ENCODE measurements around the gene NEXMIF.

NEXMIF gene

DNA sequence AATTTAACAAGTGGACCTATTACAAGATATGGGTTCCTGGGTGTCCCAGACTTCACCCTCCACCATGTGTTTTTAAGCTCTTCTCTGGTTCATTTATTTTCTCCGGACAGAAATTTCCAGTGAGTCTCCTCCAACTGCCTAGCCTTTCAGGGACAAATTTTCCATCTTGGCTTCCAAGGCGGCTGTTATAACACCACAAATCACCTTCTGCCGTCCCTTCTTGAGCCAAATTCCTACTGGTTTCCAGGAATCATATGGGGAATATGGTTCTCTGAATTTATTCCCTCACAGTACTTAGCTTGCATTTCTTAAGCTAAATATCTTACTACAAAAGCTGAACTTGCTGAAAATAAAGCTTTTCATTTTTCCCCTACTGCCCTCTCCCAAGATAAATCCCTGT lies 18.8 kb downstream of the NEXMIF start:
- no peak for TF ChIP-seq SIN3A (IDR thresholded peaks at IDR 0.05; ENCODE audit: borderline replicate concordance, insufficient read depth, low read length)
- TF ChIP-seq POLR2AphosphoS5 (IDR thresholded peaks at IDR 0.05; ENCODE audit: low read depth, low read length) = no peak
- TF ChIP-seq, protein P1, sequence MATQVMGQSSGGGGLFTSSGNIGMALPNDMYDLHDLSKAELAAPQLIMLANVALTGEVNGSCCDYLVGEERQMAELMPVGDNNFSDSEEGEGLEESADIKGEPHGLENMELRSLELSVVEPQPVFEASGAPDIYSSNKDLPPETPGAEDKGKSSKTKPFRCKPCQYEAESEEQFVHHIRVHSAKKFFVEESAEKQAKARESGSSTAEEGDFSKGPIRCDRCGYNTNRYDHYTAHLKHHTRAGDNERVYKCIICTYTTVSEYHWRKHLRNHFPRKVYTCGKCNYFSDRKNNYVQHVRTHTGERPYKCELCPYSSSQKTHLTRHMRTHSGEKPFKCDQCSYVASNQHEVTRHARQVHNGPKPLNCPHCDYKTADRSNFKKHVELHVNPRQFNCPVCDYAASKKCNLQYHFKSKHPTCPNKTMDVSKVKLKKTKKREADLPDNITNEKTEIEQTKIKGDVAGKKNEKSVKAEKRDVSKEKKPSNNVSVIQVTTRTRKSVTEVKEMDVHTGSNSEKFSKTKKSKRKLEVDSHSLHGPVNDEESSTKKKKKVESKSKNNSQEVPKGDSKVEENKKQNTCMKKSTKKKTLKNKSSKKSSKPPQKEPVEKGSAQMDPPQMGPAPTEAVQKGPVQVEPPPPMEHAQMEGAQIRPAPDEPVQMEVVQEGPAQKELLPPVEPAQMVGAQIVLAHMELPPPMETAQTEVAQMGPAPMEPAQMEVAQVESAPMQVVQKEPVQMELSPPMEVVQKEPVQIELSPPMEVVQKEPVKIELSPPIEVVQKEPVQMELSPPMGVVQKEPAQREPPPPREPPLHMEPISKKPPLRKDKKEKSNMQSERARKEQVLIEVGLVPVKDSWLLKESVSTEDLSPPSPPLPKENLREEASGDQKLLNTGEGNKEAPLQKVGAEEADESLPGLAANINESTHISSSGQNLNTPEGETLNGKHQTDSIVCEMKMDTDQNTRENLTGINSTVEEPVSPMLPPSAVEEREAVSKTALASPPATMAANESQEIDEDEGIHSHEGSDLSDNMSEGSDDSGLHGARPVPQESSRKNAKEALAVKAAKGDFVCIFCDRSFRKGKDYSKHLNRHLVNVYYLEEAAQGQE (IDR thresholded peaks at IDR 0.05; ENCODE audit: insufficient read depth in 1 of 2, low read depth in 2 of 2, low read length in 2 of 2) = no peak
- TF ChIP-seq TAF1 (IDR thresholded peaks at IDR 0.05; ENCODE audit: borderline replicate concordance, insufficient read depth, low read length) = no peak
- no peak for TF ChIP-seq FOXP2 (optimal IDR thresholded peaks at IDR 0.05; ENCODE audit: borderline replicate concordance, extremely low read depth, extremely low read length, insufficient read depth)

DNA sequence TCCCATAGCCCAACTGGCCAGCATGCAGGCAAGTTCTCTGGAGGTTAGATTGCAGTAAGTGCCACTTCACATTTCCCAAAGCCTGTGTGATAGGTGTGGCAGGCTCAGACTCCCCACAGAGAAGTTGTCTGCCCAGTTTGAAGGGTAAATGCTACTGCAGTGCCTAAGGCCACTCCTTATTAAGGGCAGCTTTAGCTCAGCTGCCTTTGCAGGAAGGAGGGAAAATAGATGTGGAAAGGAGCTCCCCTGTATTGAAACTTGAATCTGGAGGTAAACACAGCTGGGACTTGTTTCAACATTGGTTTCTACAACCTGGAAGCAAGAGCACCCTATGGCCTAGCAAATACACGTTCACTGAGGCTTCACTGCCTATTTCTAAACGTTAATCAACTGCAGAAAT lies 22.4 kb downstream of the NEXMIF start:
- TF ChIP-seq POLR2AphosphoS5 (IDR thresholded peaks at IDR 0.05; ENCODE audit: low read depth, low read length) (no peak), FOXP2 (optimal IDR thresholded peaks at IDR 0.05; ENCODE audit: borderline replicate concordance, extremely low read depth, extremely low read length, insufficient read depth) (no peak), SIN3A (IDR thresholded peaks at IDR 0.05; ENCODE audit: borderline replicate concordance, insufficient read depth, low read length) (no peak), TAF1 (IDR thresholded peaks at IDR 0.05; ENCODE audit: borderline replicate concordance, insufficient read depth, low read length) (no peak)
- TF ChIP-seq, protein P1 (IDR thresholded peaks at IDR 0.05; ENCODE audit: insufficient read depth in 1 of 2, low read depth in 2 of 2, low read length in 2 of 2) = no peak

DNA sequence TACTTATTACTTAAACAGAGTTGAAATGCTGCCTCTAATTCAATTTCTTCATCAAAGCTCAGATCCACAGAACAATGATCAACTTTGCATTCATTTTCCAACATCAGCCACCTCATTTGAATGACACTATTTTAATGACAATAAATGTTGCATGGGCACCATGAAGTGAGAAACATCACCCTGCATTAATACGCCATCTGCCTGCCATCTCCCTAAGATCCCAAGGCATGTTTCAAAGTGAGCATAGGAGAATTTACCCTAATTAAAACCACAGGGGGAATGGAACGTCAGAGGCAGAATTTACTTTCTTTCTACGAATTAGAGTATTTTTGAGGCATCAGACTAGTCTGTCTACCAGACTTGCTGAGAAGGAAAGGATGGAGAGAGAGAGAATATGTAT lies 32.7 kb downstream of the NEXMIF start:
- TF ChIP-seq FOXP2 (optimal IDR thresholded peaks at IDR 0.05; ENCODE audit: borderline replicate concordance, extremely low read depth, extremely low read length, insufficient read depth) (no peak), TAF1 (IDR thresholded peaks at IDR 0.05; ENCODE audit: borderline replicate concordance, insufficient read depth, low read length) (no peak), SIN3A (IDR thresholded peaks at IDR 0.05; ENCODE audit: borderline replicate concordance, insufficient read depth, low read length) (no peak), POLR2AphosphoS5 (IDR thresholded peaks at IDR 0.05; ENCODE audit: low read depth, low read length) (no peak)
- TF ChIP-seq, protein P1 (IDR thresholded peaks at IDR 0.05; ENCODE audit: insufficient read depth in 1 of 2, low read depth in 2 of 2, low read length in 2 of 2) = no peak

DNA sequence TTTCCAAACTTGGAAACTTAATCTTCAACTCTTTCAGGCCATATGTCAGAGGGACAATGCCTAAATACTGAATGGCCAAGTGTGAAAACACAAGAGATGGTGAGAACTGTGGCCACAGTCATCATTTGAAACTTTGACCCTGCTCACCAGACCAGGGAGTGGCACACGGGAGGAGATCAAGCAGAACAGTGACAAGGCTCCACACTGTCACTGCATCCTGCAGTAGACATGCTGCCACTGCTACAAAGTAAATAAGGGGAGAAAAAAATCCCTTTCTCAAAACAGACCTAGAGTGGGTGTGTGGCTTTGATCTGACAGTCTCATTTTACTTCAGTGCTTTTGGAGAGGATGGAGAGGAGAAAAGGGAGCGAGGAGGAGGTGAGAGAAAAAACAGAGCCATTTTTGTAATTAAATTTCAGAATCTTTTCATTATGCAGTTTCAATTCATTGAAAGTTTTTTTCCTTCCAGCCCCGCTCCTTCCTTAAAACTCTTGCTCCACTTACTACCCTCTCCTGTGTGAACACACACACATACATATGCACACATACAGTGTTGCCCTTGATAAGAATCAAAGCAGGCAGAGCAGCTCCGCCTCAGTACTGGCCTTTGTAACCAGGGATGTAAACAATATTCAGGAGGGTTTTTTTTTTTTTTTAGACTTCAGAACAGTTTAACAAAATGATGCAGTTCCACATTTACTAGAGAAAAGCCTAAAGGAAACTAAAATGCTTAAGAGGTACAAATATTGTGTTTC lies 34.4 kb downstream of the NEXMIF start:
- TF ChIP-seq SIN3A (IDR thresholded peaks at IDR 0.05; ENCODE audit: borderline replicate concordance, insufficient read depth, low read length) = no peak
- TF ChIP-seq TAF1 (IDR thresholded peaks at IDR 0.05; ENCODE audit: borderline replicate concordance, insufficient read depth, low read length) = no peak
- TF ChIP-seq, protein P1 (IDR thresholded peaks at IDR 0.05; ENCODE audit: insufficient read depth in 1 of 2, low read depth in 2 of 2, low read length in 2 of 2) = no peak
- TF ChIP-seq FOXP2 (optimal IDR thresholded peaks at IDR 0.05; ENCODE audit: borderline replicate concordance, extremely low read depth, extremely low read length, insufficient read depth) = no peak
- TF ChIP-seq POLR2AphosphoS5 (IDR thresholded peaks at IDR 0.05; ENCODE audit: low read depth, low read length) = no peak

Data from PFSK-1 (cell line).